HCT116 (cell line): ENCODE measurements around the gene SUV39H2. TPM values are rescaled to one million over a fixed set of nuclear protein-coding genes. Genes with fewer than 3 reads are reported as not detected.

ENCODE experiments used
- ATAC-seq: fragments of 200-7000 bp; cut with Tn5 transposase; 2 replicates; pipeline ENCODE4 v1.9.1; 2020; ENCODE audit warnings: mild to moderate bottlenecking, moderate library complexity
- BruUV-seq: library from RNA; stranded (reverse); fragments of 400-500 nt; replicated peaks from 2 replicates; lab custom pipeline; 2021; lab: Mats Ljungman, UMichigan
- CTCF ChIA-PET: fragments of 300-600 bp; sonication (Branson Sonifier 250); formaldehyde crosslinking; loops from one replicate; lab custom pipeline; 2021; ENCODE audit warnings: antibody characterized with exemption; lab: Charles Lee
- POLR2A ChIA-PET: fragments of 300-600, 350-600 bp; sonication (Branson Sonifier 250); formaldehyde crosslinking; loops from one replicate; lab custom pipeline; 2021; ENCODE audit warnings: antibody characterized with exemption; lab: Charles Lee
- RAD21 ChIA-PET, 2 experiments: fragments of 300-600 bp; sonication (Branson Sonifier 250); formaldehyde crosslinking; loops; one replicate each; lab custom pipeline; 2023; ENCODE audit warnings: low total read pairs in 2 of 2; ENCODE audit not compliant: uncharacterized antibody in 2 of 2, unreplicated experiment in 2 of 2, low non-redundant PET in 1 of 2; lab: Charles Lee
- DNase-seq: peaks from one replicate; pipeline ENCODE4 v3.0.0-alpha.2; 2010; ENCODE audit warnings: low read depth, low spot score
- H2AFZ ChIP-seq: fragments of 200-600 bp; shearing (Covaris generic), sonication (generic); 2 replicates; pipeline ENCODE4 v1.6.1; 2017; ENCODE audit warnings: low read depth, mixed run types, mixed read lengths, antibody characterized with exemption, low read length; ENCODE audit not compliant: poor library complexity, severe bottlenecking
- H3K27ac ChIP-seq: 2 replicates; pipeline ENCODE4 v1.5.1; 2012; ENCODE audit warnings: low read depth, low read length
- H3K27me3 ChIP-seq: fragments of 200-600 bp; sonication (generic); 2 replicates; pipeline ENCODE4 v1.6.1; 2016; ENCODE audit warnings: mixed run types, low read length, mixed read lengths; ENCODE audit not compliant: insufficient read depth
- H3K36me3 ChIP-seq, 2 experiments: fragments of 200-500 bp in 1 of 2; fragments of 200-600 bp in 1 of 2; sonication (Bioruptor generic) in 1 of 2; sonication (generic) in 1 of 2; 2 replicates each; pipeline versions ENCODE4 v1.5.1 to v1.6.1; 2014 to 2016; ENCODE audit warnings: low read length in 2 of 2, inconsistent platforms in 1 of 2, mixed read lengths in 1 of 2, mixed run types in 1 of 2; ENCODE audit not compliant: insufficient read depth in 2 of 2, control insufficient read depth in 1 of 2
- H3K4me1 ChIP-seq, 2 experiments: fragments of 200-600 bp in 1 of 2; sonication (generic) in 1 of 2; 2 replicates each; pipeline versions ENCODE4 v1.5.1 to v1.6.1; 2012 to 2017; ENCODE audit warnings: low read length in 2 of 2, inconsistent platforms in 1 of 2, mild to moderate bottlenecking in 1 of 2, mixed read lengths in 1 of 2, mixed run types in 1 of 2, moderate library complexity in 1 of 2; ENCODE audit not compliant: insufficient read depth in 2 of 2, control insufficient read depth in 1 of 2
- H3K4me2 ChIP-seq: fragments of 200-600 bp; sonication (generic); 2 replicates; pipeline ENCODE4 v1.6.1; 2017; ENCODE audit warnings: mixed run types, low read length, mixed read lengths
- H3K4me3 ChIP-seq, 2 experiments: fragments of 200-600 bp in 1 of 2; sonication (generic) in 1 of 2; replicated peaks in 1 of 2; 2 replicates each; pipeline ENCODE4 v1.5.1; 2011 to 2016; ENCODE audit warnings: low read length in 2 of 2, control low read depth in 1 of 2, low read depth in 1 of 2, mild to moderate bottlenecking in 1 of 2, mixed read lengths in 1 of 2, mixed run types in 1 of 2
- H3K79me2 ChIP-seq: fragments of 200-600 bp; sonication (generic); 2 replicates; pipeline ENCODE4 v1.6.1; 2017; ENCODE audit warnings: mild to moderate bottlenecking, mixed run types, low read length, moderate library complexity, mixed read lengths; ENCODE audit not compliant: insufficient read depth
- H3K9ac ChIP-seq: fragments of 200-600 bp; sonication (generic); 2 replicates; pipeline ENCODE4 v1.6.1; 2016; ENCODE audit warnings: low read length, mixed read lengths
- H3K9me2 ChIP-seq: fragments of 200-600 bp; sonication (generic), shearing (Covaris generic); 2 replicates; pipeline ENCODE4 v1.6.1; 2017; ENCODE audit warnings: mixed run types, mild to moderate bottlenecking, moderate library complexity; ENCODE audit not compliant: insufficient read depth
- H3K9me3 ChIP-seq, 2 experiments: fragments of 200-500 bp in 1 of 2; fragments of 200-600 bp in 1 of 2; sonication (Bioruptor generic) in 1 of 2; sonication (generic) in 1 of 2; 2 replicates each; pipeline ENCODE4 v1.6.1; 2014 to 2017; ENCODE audit warnings: low read length in 2 of 2, mixed read lengths in 2 of 2, inconsistent platforms in 1 of 2, low read depth in 1 of 2, mild to moderate bottlenecking in 1 of 2, mixed run types in 1 of 2, moderate library complexity in 1 of 2; ENCODE audit not compliant: control insufficient read depth in 1 of 2, insufficient read depth in 1 of 2
- H4K20me1 ChIP-seq: fragments of 200-600 bp; sonication (generic), shearing (Covaris generic); 2 replicates; pipeline ENCODE4 v1.6.1; 2017; ENCODE audit warnings: mixed run types, mild to moderate bottlenecking, moderate library complexity; ENCODE audit not compliant: insufficient read depth
- CBX3 ChIP-seq: IDR thresholded peaks from 2 replicates; pipeline ENCODE4 v1.6.1; 2012; ENCODE audit warnings: low read depth
- EGR1 ChIP-seq: IDR thresholded peaks from 2 replicates; pipeline ENCODE4 v1.6.1; 2012; ENCODE audit warnings: low read depth
- EZH2phosphoT487 ChIP-seq: fragments of 200-600 bp; IDR thresholded peaks from 2 replicates; pipeline ENCODE4 v1.6.1; 2018; ENCODE audit warnings: antibody characterized with exemption, borderline replicate concordance
- FOSL1 ChIP-seq: IDR thresholded peaks from 2 replicates; pipeline ENCODE4 v1.6.1; 2012; ENCODE audit warnings: low read depth
- JUND ChIP-seq: IDR thresholded peaks from 2 replicates; pipeline ENCODE4 v1.6.1; 2012
- MAX ChIP-seq: IDR thresholded peaks from 2 replicates; pipeline ENCODE4 v1.6.1; 2012
- POLR2A ChIP-seq: IDR thresholded peaks from 2 replicates; pipeline ENCODE4 v1.7.0; 2011; ENCODE audit warnings: borderline replicate concordance; ENCODE audit not compliant: insufficient read depth, insufficient read length; ENCODE audit errors: extremely low read depth
- POLR2AphosphoS5 ChIP-seq: IDR thresholded peaks from 2 replicates; pipeline ENCODE4 v1.6.1; 2011; ENCODE audit warnings: mild to moderate bottlenecking, low read depth, low read length, moderate library complexity
- RAD21 ChIP-seq: IDR thresholded peaks from 2 replicates; pipeline ENCODE4 v1.6.1; 2012; ENCODE audit warnings: low read depth, mild to moderate bottlenecking
- SIN3A ChIP-seq: IDR thresholded peaks from 2 replicates; pipeline ENCODE4 v1.6.1; 2012; ENCODE audit warnings: low read depth
- SP1 ChIP-seq: IDR thresholded peaks from 2 replicates; pipeline ENCODE4 v1.6.1; 2012; ENCODE audit warnings: low read depth
- SRF ChIP-seq: IDR thresholded peaks from 2 replicates; pipeline ENCODE4 v1.6.1; 2012; ENCODE audit warnings: low read depth
- TCF7L2 ChIP-seq: IDR thresholded peaks from 2 replicates; pipeline ENCODE4 v1.7.0; 2011; ENCODE audit warnings: borderline replicate concordance, inconsistent platforms; ENCODE audit not compliant: insufficient read depth, insufficient read length; ENCODE audit errors: extremely low read depth
- YY1 ChIP-seq: IDR thresholded peaks from 2 replicates; pipeline ENCODE4 v1.6.1; 2011; ENCODE audit warnings: low read length, low read depth, moderate library complexity, mild to moderate bottlenecking; ENCODE audit not compliant: insufficient replicate concordance; ENCODE audit errors: extremely low read depth
- ZNF274 ChIP-seq: fragments of 200-500 bp; sonication (Bioruptor generic); IDR thresholded peaks from 2 replicates; pipeline ENCODE4 v1.6.1; 2014; ENCODE audit warnings: mild to moderate bottlenecking, low read depth, low read length, inconsistent platforms
- intact Hi-C: fragments of 100-400 bp; cut with micrococcal nuclease; formaldehyde crosslinking; loops from 2 replicates; pipeline ENCODE4 v1.10.0; 2022
- total RNA-seq: library from RNA; stranded (reverse); gene quantifications from one replicate; pipeline ENCODE4 v1.2.1, GENCODE V29; 2021; ENCODE audit not compliant: unreplicated experiment
- TF ChIP-seq, protein P1 (sequence below): IDR thresholded peaks from 2 replicates; pipeline ENCODE4 v1.6.1; 2012; ENCODE audit warnings: low read depth
- TF ChIP-seq, protein P2 (sequence below): IDR thresholded peaks from 2 replicates; pipeline ENCODE4 v1.6.1; 2011; ENCODE audit warnings: mild to moderate bottlenecking, low read length, moderate library complexity; ENCODE audit not compliant: insufficient replicate concordance; ENCODE audit errors: extremely low read depth
- TF ChIP-seq, protein P3 (sequence below), 3 experiments: fragments of 200-600 bp in 1 of 3; sonication (generic) in 1 of 3; IDR thresholded peaks in 2 of 3; conservative IDR thresholded peaks in 1 of 3; 2 replicates each; pipeline ENCODE4 v1.5.1; 2012 to 2017; ENCODE audit warnings: low read depth in 2 of 3, low read length in 2 of 3, antibody characterized with exemption in 1 of 3, borderline replicate concordance in 1 of 3, control low read depth in 1 of 3, mild to moderate bottlenecking in 1 of 3, mixed read lengths in 1 of 3, mixed run types in 1 of 3, moderate library complexity in 1 of 3; ENCODE audit not compliant: insufficient read depth in 1 of 3

The SUV39H2 gene
- total RNA-seq, 1 experiment from 2014 or later: 26.6 TPM

DNA sequence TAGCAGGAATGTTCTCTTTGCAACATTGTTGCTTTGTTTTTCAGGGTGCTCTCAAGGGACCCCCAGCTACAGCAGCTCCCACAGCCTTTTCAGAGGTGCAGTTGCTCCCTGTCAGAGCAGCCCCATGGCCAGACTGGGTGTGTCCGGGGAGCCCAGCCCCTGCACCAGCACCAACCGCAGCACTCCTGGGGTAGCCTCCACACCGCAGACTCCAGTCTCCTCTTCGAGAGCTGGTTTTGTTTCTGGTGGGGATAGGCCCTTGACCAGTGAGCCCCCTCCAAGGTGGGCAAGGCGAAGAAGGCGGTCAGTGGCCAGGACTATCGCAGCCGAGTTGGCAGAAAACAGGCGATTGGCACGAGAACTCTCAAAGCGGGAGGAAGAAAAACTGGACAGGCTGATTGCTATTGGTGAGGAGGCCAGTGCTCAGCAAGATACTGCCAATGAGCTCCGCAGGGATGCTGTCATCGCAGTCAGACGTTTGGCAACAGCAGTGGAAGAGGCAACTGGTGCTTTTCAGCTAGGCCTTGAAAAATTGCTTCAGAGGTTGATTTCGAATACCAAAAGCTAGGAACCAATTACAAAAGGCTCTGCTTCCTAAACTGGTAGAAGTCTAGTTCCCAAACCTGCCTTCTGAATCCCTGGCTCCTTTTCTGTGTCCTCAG, 35.2 kb upstream of the SUV39H2 start:
- DNase-seq (no peak), ATAC-seq (no peak)
- Histone ChIP-seq H3K79me2 (peaks cover 79% of the 10 kb centered on the region), H3K27me3 (no peaks in the 10 kb centered on the region), H3K9ac (no peak overlapping the region), H4K20me1 (peaks cover 4% of the 10 kb centered on the region; the same call in 1 of the 2 replicates), H3K36me3 (peaks cover 43 to 52% of the 10 kb centered on the region in 2 experiments; a peak in 3 of 4 replicates), H3K27ac (no peak overlapping the region), H3K4me3 (no peak overlapping the region), H3K4me2 (no peak overlapping the region), H3K9me2 (no peaks in the 10 kb centered on the region), H2AFZ (no peak overlapping the region), H3K4me1 (peaks cover 2 to 6% of the 10 kb centered on the region in 2 experiments; a peak in 2 of 4 replicates), H3K9me3 (no peaks in the 10 kb centered on the region)
- RAD21 ChIA-PET: no interaction called here
- intact Hi-C loops: no loop called here
- POLR2A ChIA-PET: no interaction called here
- CTCF ChIA-PET: no interaction called here
- TF ChIP-seq JUND: no peak
- no peak for TF ChIP-seq ZNF274
- TF ChIP-seq, protein P1, sequence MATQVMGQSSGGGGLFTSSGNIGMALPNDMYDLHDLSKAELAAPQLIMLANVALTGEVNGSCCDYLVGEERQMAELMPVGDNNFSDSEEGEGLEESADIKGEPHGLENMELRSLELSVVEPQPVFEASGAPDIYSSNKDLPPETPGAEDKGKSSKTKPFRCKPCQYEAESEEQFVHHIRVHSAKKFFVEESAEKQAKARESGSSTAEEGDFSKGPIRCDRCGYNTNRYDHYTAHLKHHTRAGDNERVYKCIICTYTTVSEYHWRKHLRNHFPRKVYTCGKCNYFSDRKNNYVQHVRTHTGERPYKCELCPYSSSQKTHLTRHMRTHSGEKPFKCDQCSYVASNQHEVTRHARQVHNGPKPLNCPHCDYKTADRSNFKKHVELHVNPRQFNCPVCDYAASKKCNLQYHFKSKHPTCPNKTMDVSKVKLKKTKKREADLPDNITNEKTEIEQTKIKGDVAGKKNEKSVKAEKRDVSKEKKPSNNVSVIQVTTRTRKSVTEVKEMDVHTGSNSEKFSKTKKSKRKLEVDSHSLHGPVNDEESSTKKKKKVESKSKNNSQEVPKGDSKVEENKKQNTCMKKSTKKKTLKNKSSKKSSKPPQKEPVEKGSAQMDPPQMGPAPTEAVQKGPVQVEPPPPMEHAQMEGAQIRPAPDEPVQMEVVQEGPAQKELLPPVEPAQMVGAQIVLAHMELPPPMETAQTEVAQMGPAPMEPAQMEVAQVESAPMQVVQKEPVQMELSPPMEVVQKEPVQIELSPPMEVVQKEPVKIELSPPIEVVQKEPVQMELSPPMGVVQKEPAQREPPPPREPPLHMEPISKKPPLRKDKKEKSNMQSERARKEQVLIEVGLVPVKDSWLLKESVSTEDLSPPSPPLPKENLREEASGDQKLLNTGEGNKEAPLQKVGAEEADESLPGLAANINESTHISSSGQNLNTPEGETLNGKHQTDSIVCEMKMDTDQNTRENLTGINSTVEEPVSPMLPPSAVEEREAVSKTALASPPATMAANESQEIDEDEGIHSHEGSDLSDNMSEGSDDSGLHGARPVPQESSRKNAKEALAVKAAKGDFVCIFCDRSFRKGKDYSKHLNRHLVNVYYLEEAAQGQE: no peak
- TF ChIP-seq POLR2AphosphoS5: no peak
- TF ChIP-seq POLR2A: no peak
- TF ChIP-seq, protein P2, sequence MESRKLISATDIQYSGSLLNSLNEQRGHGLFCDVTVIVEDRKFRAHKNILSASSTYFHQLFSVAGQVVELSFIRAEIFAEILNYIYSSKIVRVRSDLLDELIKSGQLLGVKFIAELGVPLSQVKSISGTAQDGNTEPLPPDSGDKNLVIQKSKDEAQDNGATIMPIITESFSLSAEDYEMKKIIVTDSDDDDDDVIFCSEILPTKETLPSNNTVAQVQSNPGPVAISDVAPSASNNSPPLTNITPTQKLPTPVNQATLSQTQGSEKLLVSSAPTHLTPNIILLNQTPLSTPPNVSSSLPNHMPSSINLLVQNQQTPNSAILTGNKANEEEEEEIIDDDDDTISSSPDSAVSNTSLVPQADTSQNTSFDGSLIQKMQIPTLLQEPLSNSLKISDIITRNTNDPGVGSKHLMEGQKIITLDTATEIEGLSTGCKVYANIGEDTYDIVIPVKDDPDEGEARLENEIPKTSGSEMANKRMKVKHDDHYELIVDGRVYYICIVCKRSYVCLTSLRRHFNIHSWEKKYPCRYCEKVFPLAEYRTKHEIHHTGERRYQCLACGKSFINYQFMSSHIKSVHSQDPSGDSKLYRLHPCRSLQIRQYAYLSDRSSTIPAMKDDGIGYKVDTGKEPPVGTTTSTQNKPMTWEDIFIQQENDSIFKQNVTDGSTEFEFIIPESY: no peak
- no peak for TF ChIP-seq EGR1
- no peak for TF ChIP-seq SIN3A
- no peak for TF ChIP-seq TCF7L2
- no peak for TF ChIP-seq EZH2phosphoT487
- no peak for TF ChIP-seq MAX
- TF ChIP-seq FOSL1: no peak
- TF ChIP-seq YY1: no peak
- no peak for TF ChIP-seq SRF
- TF ChIP-seq, protein P3, sequence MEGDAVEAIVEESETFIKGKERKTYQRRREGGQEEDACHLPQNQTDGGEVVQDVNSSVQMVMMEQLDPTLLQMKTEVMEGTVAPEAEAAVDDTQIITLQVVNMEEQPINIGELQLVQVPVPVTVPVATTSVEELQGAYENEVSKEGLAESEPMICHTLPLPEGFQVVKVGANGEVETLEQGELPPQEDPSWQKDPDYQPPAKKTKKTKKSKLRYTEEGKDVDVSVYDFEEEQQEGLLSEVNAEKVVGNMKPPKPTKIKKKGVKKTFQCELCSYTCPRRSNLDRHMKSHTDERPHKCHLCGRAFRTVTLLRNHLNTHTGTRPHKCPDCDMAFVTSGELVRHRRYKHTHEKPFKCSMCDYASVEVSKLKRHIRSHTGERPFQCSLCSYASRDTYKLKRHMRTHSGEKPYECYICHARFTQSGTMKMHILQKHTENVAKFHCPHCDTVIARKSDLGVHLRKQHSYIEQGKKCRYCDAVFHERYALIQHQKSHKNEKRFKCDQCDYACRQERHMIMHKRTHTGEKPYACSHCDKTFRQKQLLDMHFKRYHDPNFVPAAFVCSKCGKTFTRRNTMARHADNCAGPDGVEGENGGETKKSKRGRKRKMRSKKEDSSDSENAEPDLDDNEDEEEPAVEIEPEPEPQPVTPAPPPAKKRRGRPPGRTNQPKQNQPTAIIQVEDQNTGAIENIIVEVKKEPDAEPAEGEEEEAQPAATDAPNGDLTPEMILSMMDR (IDR thresholded peaks at IDR 0.05 in 2 of 3, conservative IDR thresholded peaks at IDR 0.05 in 1 of 3; ENCODE audit: borderline replicate concordance in 1 of 3, insufficient read depth in 1 of 3, low read depth in 2 of 3, low read length in 2 of 3): no peak
- no peak for TF ChIP-seq CBX3
- TF ChIP-seq RAD21: no peak
- TF ChIP-seq SP1: no peak
- no TSS peak for BruUV-seq
